Esophagus muscularis mucosa (tissue), 4 donors: ENCODE measurements around the gene AKAP13.

Source experiments
- CTCF ChIP-seq, 3 experiments: fragments of 200-600 bp in 2 of 3; fragments of 450-650 bp in 1 of 3; sonication (generic) in 2 of 3; IDR thresholded peaks; one replicate each; pipeline ENCODE4 v1.5.1; 2017 to 2019; ENCODE audit warnings: antibody characterized with exemption in 3 of 3, mild to moderate bottlenecking in 2 of 3, moderate library complexity in 1 of 3
- EP300 ChIP-seq: sonication (generic); formaldehyde crosslinking; IDR thresholded peaks from one replicate; pipeline ENCODE4 v1.6.1; 2017; ENCODE audit warnings: antibody characterized with exemption
- POLR2A ChIP-seq: fragments of 450-650 bp; IDR thresholded peaks from one replicate; pipeline ENCODE4 v1.6.1; 2017; ENCODE audit warnings: antibody characterized with exemption, moderate library complexity, mild to moderate bottlenecking, low read depth

GRCh38 chr15:85746641-85747040 lies 366.2 kb downstream of the AKAP13 start:
- TF ChIP-seq EP300 (no peak), POLR2A (no peak), CTCF (IDR thresholded peaks at IDR 0.05) (no peak)
